Measurements from ENCODE around the gene DNAJC7.

DNAJC7 gene

GRCh38 chr17:42016941-42017865 is at the start of gene DNAJC7:
Gene DNAJC7 (minus strand): TSS chr17:42017439. CDS start chr17:42017416, 23 bp downstream.
- peak; percentile 72 for DNase-seq (ENCODE audit: low read depth)

- DNase-seq (ENCODE audit: low read depth): no peak
Measured at GRCh38 chr17:42065201-42065600, 48.0 kb upstream of the DNAJC7 start.

- DNase-seq (ENCODE audit: low read depth): no peak
Measured at GRCh38 chr17:42062681-42063080, 45.4 kb upstream of the DNAJC7 start.

GRCh38 chr17:42061646-42062487 is 44.6 kb upstream of the DNAJC7 start:
- no peak for DNase-seq (ENCODE audit: low read depth)

- DNase-seq (ENCODE audit: low read depth): no peak
Measured at GRCh38 chr17:42060231-42060630, 43.0 kb upstream of the DNAJC7 start.

GRCh38 chr17:42059815-42060214 is 42.6 kb upstream of the DNAJC7 start:
- DNase-seq (ENCODE audit: low read depth): no peak

- no peak for DNase-seq (ENCODE audit: low read depth)
Measured at GRCh38 chr17:42058063-42058462, 40.8 kb upstream of the DNAJC7 start.

- no peak for DNase-seq (ENCODE audit: low read depth)
Measured at GRCh38 chr17:42056635-42057034, 39.4 kb upstream of the DNAJC7 start.

- no peak for DNase-seq (ENCODE audit: low read depth)
Measured at GRCh38 chr17:42055496-42055895, 38.3 kb upstream of the DNAJC7 start.

GRCh38 chr17:42055027-42055426 is 37.8 kb upstream of the DNAJC7 start:
- no peak for DNase-seq (ENCODE audit: low read depth)

GRCh38 chr17:42053731-42054500 is 36.7 kb upstream of the DNAJC7 start:
- no peak for DNase-seq (ENCODE audit: low read depth)

GRCh38 chr17:42052346-42052877 is 35.2 kb upstream of the DNAJC7 start:
- DNase-seq (ENCODE audit: low read depth): no peak

GRCh38 chr17:42051645-42052044 is 34.4 kb upstream of the DNAJC7 start:
- DNase-seq (ENCODE audit: low read depth): no peak

- DNase-seq (ENCODE audit: low read depth): no peak
Measured at GRCh38 chr17:42051013-42051400, 33.8 kb upstream of the DNAJC7 start.

GRCh38 chr17:42050393-42051012 is 33.3 kb upstream of the DNAJC7 start, which contains the start of gene C17orf113:
Gene C17orf113 (minus strand): TSS chr17:42050601. CDS start chr17:42043376, 7,225 bp downstream.
- DNase-seq (ENCODE audit: low read depth): no peak

GRCh38 chr17:42049834-42050392 is 32.7 kb upstream of the DNAJC7 start:
- no peak for DNase-seq (ENCODE audit: low read depth)

GRCh38 chr17:42047343-42047742 is 30.1 kb upstream of the DNAJC7 start:
- DNase-seq (ENCODE audit: low read depth): no peak

GRCh38 chr17:42045719-42046118 is 28.5 kb upstream of the DNAJC7 start:
- DNase-seq (ENCODE audit: low read depth): no peak

GRCh38 chr17:42042598-42043319 is 25.5 kb upstream of the DNAJC7 start:
- no peak for DNase-seq (ENCODE audit: low read depth)

- DNase-seq (ENCODE audit: low read depth): no peak
Measured at GRCh38 chr17:42041619-42042018, 24.4 kb upstream of the DNAJC7 start.
